Measurements from ENCODE around the gene MSMO1.

Gene MSMO1

GRCh38 chr4:165364452-165365080 is 37.1 kb downstream of the MSMO1 start:
- no peak for TF ChIP-seq CTCF (IDR thresholded peaks at IDR 0.05; ENCODE audit: control extremely low read depth, extremely low read depth, low read depth, missing control alignments)
- CTCF ChIA-PET: interaction anchor here (0.7 to 2.5 kb wide), 3 partner anchors 10 to 234 kb away, joined by 3 to 7 read pairs (median 5); no protein-coding TSS in a partner anchor
- DNase-seq (ENCODE audit: extremely low spot score): no peak
- POLR2A ChIA-PET: no interaction called here

- POLR2A ChIA-PET: no interaction called here
- no peak for DNase-seq (ENCODE audit: extremely low spot score)
- no peak for TF ChIP-seq CTCF (IDR thresholded peaks at IDR 0.05; ENCODE audit: control extremely low read depth, extremely low read depth, low read depth, missing control alignments)
- CTCF ChIA-PET: no interaction called here
Observed at GRCh38 chr4:165367040-165367439, 39.6 kb downstream of the MSMO1 start.

- CTCF ChIA-PET: no interaction called here
- POLR2A ChIA-PET: no interaction called here
- no peak for DNase-seq (ENCODE audit: extremely low spot score)
- TF ChIP-seq CTCF (IDR thresholded peaks at IDR 0.05; ENCODE audit: control extremely low read depth, extremely low read depth, low read depth, missing control alignments): no peak
Observed at GRCh38 chr4:165368114-165368513, 40.6 kb downstream of the MSMO1 start.

GRCh38 chr4:165368567-165368966 is 41.1 kb downstream of the MSMO1 start:
- no peak for DNase-seq (ENCODE audit: extremely low spot score)
- TF ChIP-seq CTCF (IDR thresholded peaks at IDR 0.05; ENCODE audit: control extremely low read depth, extremely low read depth, low read depth, missing control alignments): no peak
- ChIA-PET CTCF (no interaction called here), POLR2A (no interaction called here)

GRCh38 chr4:165369522-165369921 is 42.1 kb downstream of the MSMO1 start:
- ChIA-PET POLR2A (interaction anchor here (0.7 kb wide), 1 partner anchor 73 kb away, joined by 4 read pairs; no protein-coding TSS in a partner anchor), CTCF (interaction anchor here (1.6 kb wide), 1 partner anchor 15 kb away, joined by 5 read pairs; no protein-coding TSS in a partner anchor)
- DNase-seq (ENCODE audit: extremely low spot score): no peak
- TF ChIP-seq CTCF (IDR thresholded peaks at IDR 0.05; ENCODE audit: control extremely low read depth, extremely low read depth, low read depth, missing control alignments): no peak

- no peak for DNase-seq (ENCODE audit: extremely low spot score)
- POLR2A ChIA-PET: no interaction called here
- CTCF ChIA-PET: interaction anchor here (1.6 kb wide), 1 partner anchor 14 kb away, joined by 5 read pairs; no protein-coding TSS in a partner anchor
- TF ChIP-seq CTCF (IDR thresholded peaks at IDR 0.05; ENCODE audit: control extremely low read depth, extremely low read depth, low read depth, missing control alignments): no peak
Observed at GRCh38 chr4:165370530-165370929, 43.1 kb downstream of the MSMO1 start.

Measured in GM10248 (cell line).